ENCODE results near the gene TPI1.

TPI1 gene

GRCh38 chr12:6823182-6824084, 43.9 kb upstream of the TPI1 start:
- peaks cover 7% of the 10 kb centered on the region for H3K27me3 ChIP-seq (replicated peaks; ENCODE audit: control insufficient read depth, insufficient read depth, low read length, poor library complexity, severe bottlenecking)
- H3K4me3 ChIP-seq (ENCODE audit: insufficient read depth, low read depth, low read length, poor library complexity, severe bottlenecking), result no peak overlapping the region
- H3K9me3 ChIP-seq (ENCODE audit: control insufficient read depth, low read length), result no peaks in the 10 kb centered on the region
- peaks cover 15% of the 10 kb centered on the region for H3K36me3 ChIP-seq (ENCODE audit: control insufficient read depth, insufficient read depth, low read length)
- peaks cover 10% of the 10 kb centered on the region for H3K4me1 ChIP-seq (ENCODE audit: control insufficient read depth, insufficient read depth, low read length, poor library complexity, severe bottlenecking)
- DNase-seq, result no peak
- H3K27ac ChIP-seq (ENCODE audit: insufficient read depth, low read length, poor library complexity, severe bottlenecking), result no peak overlapping the region

- no peaks in the 10 kb centered on the region for H3K9me3 ChIP-seq (ENCODE audit: control insufficient read depth, low read length)
- peaks cover 7% of the 10 kb centered on the region for H3K36me3 ChIP-seq (ENCODE audit: control insufficient read depth, insufficient read depth, low read length)
- no peak overlapping the region for H3K27ac ChIP-seq (ENCODE audit: insufficient read depth, low read length, poor library complexity, severe bottlenecking)
- peaks cover 14% of the 10 kb centered on the region for H3K4me1 ChIP-seq (ENCODE audit: control insufficient read depth, insufficient read depth, low read length, poor library complexity, severe bottlenecking)
- no peak overlapping the region for H3K4me3 ChIP-seq (ENCODE audit: insufficient read depth, low read depth, low read length, poor library complexity, severe bottlenecking)
- H3K27me3 ChIP-seq (replicated peaks; ENCODE audit: control insufficient read depth, insufficient read depth, low read length, poor library complexity, severe bottlenecking), result peaks cover 7% of the 10 kb centered on the region
- no peak for DNase-seq
These were observed 43.1 kb upstream of the TPI1 start for GRCh38 chr12:6824085-6824775.

GRCh38 chr12:6824901-6825381, 42.4 kb upstream of the TPI1 start:
- H3K27me3 ChIP-seq (replicated peaks; ENCODE audit: control insufficient read depth, insufficient read depth, low read length, poor library complexity, severe bottlenecking), result peaks cover 7% of the 10 kb centered on the region
- no peak overlapping the region for H3K27ac ChIP-seq (ENCODE audit: insufficient read depth, low read length, poor library complexity, severe bottlenecking)
- no peak overlapping the region for H3K4me3 ChIP-seq (ENCODE audit: insufficient read depth, low read depth, low read length, poor library complexity, severe bottlenecking)
- DNase-seq, result no peak
- H3K4me1 ChIP-seq (ENCODE audit: control insufficient read depth, insufficient read depth, low read length, poor library complexity, severe bottlenecking), result peaks cover 18% of the 10 kb centered on the region
- H3K36me3 ChIP-seq (ENCODE audit: control insufficient read depth, insufficient read depth, low read length), result peaks cover under 1% of the 10 kb centered on the region
- no peaks in the 10 kb centered on the region for H3K9me3 ChIP-seq (ENCODE audit: control insufficient read depth, low read length)

- H3K36me3 ChIP-seq (ENCODE audit: control insufficient read depth, insufficient read depth, low read length), result no peaks in the 10 kb centered on the region
- peaks cover 7% of the 10 kb centered on the region for H3K27me3 ChIP-seq (replicated peaks; ENCODE audit: control insufficient read depth, insufficient read depth, low read length, poor library complexity, severe bottlenecking)
- no peaks in the 10 kb centered on the region for H3K9me3 ChIP-seq (ENCODE audit: control insufficient read depth, low read length)
- peaks cover 18% of the 10 kb centered on the region for H3K4me1 ChIP-seq (ENCODE audit: control insufficient read depth, insufficient read depth, low read length, poor library complexity, severe bottlenecking)
- H3K4me3 ChIP-seq (ENCODE audit: insufficient read depth, low read depth, low read length, poor library complexity, severe bottlenecking), result no peak overlapping the region
- H3K27ac ChIP-seq (ENCODE audit: insufficient read depth, low read length, poor library complexity, severe bottlenecking), result no peak overlapping the region
- DNase-seq, result peak; percentile 64 to 74 (median 67)
These were observed 41.8 kb upstream of the TPI1 start for GRCh38 chr12:6825398-6826124.

GRCh38 chr12:6826125-6826733, 41.1 kb upstream of the TPI1 start:
- Histone ChIP-seq H3K36me3 (ENCODE audit: control insufficient read depth, insufficient read depth, low read length) (no peaks in the 10 kb centered on the region), H3K9me3 (ENCODE audit: control insufficient read depth, low read length) (no peaks in the 10 kb centered on the region), H3K27ac (ENCODE audit: insufficient read depth, low read length, poor library complexity, severe bottlenecking) (no peak overlapping the region), H3K27me3 (replicated peaks; ENCODE audit: control insufficient read depth, insufficient read depth, low read length, poor library complexity, severe bottlenecking) (peaks cover 7% of the 10 kb centered on the region), H3K4me3 (ENCODE audit: insufficient read depth, low read depth, low read length, poor library complexity, severe bottlenecking) (no peak overlapping the region), H3K4me1 (ENCODE audit: control insufficient read depth, insufficient read depth, low read length, poor library complexity, severe bottlenecking) (peaks cover 16% of the 10 kb centered on the region)
- DNase-seq, result no peak

GRCh38 chr12:6826734-6827436, 40.4 kb upstream of the TPI1 start:
- Histone ChIP-seq H3K9me3 (ENCODE audit: control insufficient read depth, low read length) (no peaks in the 10 kb centered on the region), H3K4me1 (ENCODE audit: control insufficient read depth, insufficient read depth, low read length, poor library complexity, severe bottlenecking) (peaks cover 10% of the 10 kb centered on the region), H3K27ac (ENCODE audit: insufficient read depth, low read length, poor library complexity, severe bottlenecking) (no peak overlapping the region), H3K4me3 (ENCODE audit: insufficient read depth, low read depth, low read length, poor library complexity, severe bottlenecking) (no peak overlapping the region), H3K27me3 (replicated peaks; ENCODE audit: control insufficient read depth, insufficient read depth, low read length, poor library complexity, severe bottlenecking) (peaks cover 7% of the 10 kb centered on the region), H3K36me3 (ENCODE audit: control insufficient read depth, insufficient read depth, low read length) (no peaks in the 10 kb centered on the region)
- no peak for DNase-seq

- Histone ChIP-seq H3K27me3 (replicated peaks; ENCODE audit: control insufficient read depth, insufficient read depth, low read length, poor library complexity, severe bottlenecking) (peaks cover 7% of the 10 kb centered on the region), H3K36me3 (ENCODE audit: control insufficient read depth, insufficient read depth, low read length) (no peaks in the 10 kb centered on the region), H3K9me3 (ENCODE audit: control insufficient read depth, low read length) (no peaks in the 10 kb centered on the region), H3K27ac (ENCODE audit: insufficient read depth, low read length, poor library complexity, severe bottlenecking) (no peak overlapping the region), H3K4me1 (ENCODE audit: control insufficient read depth, insufficient read depth, low read length, poor library complexity, severe bottlenecking) (peaks cover 8% of the 10 kb centered on the region), H3K4me3 (ENCODE audit: insufficient read depth, low read depth, low read length, poor library complexity, severe bottlenecking) (no peak overlapping the region)
- peak in 1 of 3 donors; percentile 25 for DNase-seq
These were observed 39.9 kb upstream of the TPI1 start for GRCh38 chr12:6827437-6827911.

- H3K4me1 ChIP-seq (ENCODE audit: control insufficient read depth, insufficient read depth, low read length, poor library complexity, severe bottlenecking), result peaks cover 8% of the 10 kb centered on the region
- no peaks in the 10 kb centered on the region for H3K36me3 ChIP-seq (ENCODE audit: control insufficient read depth, insufficient read depth, low read length)
- no peaks in the 10 kb centered on the region for H3K9me3 ChIP-seq (ENCODE audit: control insufficient read depth, low read length)
- H3K27me3 ChIP-seq (replicated peaks; ENCODE audit: control insufficient read depth, insufficient read depth, low read length, poor library complexity, severe bottlenecking), result peaks cover 7% of the 10 kb centered on the region
- H3K27ac ChIP-seq (ENCODE audit: insufficient read depth, low read length, poor library complexity, severe bottlenecking), result peak within 1 kb of the TSS; percentile 4
- H3K4me3 ChIP-seq (ENCODE audit: insufficient read depth, low read depth, low read length, poor library complexity, severe bottlenecking), result peak within 1 kb of the TSS; percentile 67
- DNase-seq, result no peak
These were observed 39.1 kb upstream of the TPI1 start, which contains the start of gene P3H3 for GRCh38 chr12:6827982-6828780. TSS of gene P3H3 (plus strand) at chr12:6828407. CDS start at chr12:6828441, 34 bp downstream.
